ENCODE data around the gene NXF1.
"Not testable (repeated sequence)": the region's sequence is repeated elsewhere in the genome, so short reads cannot be mapped to it uniquely, and the experiment has no call there.

The NXF1 gene

GRCh38 chr11:62787005-62787759 lies 18.1 kb downstream of the NXF1 start, which contains the start of gene TMEM179B:
Gene TMEM179B, plus strand, starts transcription at chr11:62787402. Its CDS starts 30 bp downstream, at chr11:62787432.
- DNase-seq = peak; percentile 92 to 95

DNA sequence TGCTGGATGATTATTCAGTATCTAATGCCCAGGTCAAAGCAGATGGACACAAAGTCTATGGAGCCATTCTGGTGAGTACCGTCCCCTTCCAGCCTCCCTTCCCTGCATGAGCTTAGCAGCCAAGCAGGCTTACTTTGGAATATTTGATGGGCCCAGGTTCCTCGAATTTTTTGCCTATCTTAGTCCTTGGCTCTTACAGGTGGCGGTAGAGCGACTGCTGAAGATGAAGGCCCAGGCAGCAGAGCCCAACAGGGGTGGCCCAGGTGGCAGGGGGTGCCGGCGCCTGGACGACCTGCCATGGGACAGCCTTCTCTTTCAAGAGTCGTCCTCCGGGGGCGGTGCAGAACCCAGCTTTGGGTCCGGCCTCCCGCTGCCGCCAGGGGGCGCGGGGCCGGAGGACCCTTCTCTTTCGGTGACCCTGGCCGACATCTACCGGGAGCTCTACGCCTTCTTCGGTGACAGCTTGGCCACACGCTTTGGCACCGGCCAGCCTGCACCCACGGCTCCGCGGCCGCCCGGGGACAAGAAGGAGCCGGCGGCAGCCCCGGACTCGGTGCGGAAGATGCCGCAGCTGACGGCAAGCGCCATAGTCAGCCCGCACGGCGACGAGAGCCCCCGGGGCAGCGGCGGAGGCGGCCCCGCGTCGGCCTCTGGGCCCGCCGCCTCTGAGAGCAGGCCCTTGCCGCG lies 18.8 kb downstream of the NXF1 start:
- peak; percentile 62 to 79 for DNase-seq

- DNase-seq = no peak
Measured at GRCh38 chr11:62782753-62783152, 22.5 kb downstream of the NXF1 start.

- DNase-seq = no peak
Measured at GRCh38 chr11:62778441-62778840, 26.8 kb downstream of the NXF1 start.

DNA sequence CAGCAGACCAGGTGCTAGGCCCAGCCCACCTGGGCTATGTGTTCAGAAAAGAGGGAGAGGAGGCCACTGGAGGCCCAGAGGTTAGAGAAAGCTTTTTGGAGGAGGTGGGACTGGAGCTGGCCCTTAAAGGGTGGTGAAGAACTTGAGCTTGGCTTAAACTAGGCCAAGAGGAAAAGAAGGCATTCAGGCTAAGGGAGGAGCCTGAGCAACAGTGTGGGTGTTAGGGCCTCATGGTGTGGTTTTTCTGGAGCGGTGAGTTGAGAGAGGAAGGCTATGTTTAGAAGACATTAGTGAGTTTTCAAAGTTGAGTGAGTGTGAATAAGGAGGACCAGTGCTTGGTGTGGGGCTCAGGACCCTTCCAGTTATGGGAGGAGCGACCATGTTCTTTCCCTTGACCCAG lies 27.9 kb downstream of the NXF1 start:
- no peak for DNase-seq

DNA sequence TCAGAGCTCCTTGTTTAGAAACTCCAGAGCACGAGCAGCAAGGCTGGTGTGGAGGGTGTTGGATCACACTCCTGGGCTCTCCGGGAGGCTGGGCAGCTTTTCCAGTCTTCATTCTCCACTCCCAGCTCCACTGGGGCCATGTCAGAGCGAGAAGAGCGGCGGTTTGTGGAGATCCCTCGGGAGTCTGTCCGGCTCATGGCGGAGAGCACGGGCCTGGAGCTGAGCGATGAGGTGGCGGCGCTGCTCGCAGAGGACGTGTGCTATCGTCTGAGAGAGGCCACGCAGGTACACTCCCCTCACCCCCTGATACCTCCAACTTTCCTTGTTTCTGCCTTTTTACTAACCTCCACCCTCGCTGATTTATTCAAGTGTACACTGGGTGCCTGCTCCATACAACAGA lies 29.6 kb downstream of the NXF1 start:
- no peak for DNase-seq

DNA sequence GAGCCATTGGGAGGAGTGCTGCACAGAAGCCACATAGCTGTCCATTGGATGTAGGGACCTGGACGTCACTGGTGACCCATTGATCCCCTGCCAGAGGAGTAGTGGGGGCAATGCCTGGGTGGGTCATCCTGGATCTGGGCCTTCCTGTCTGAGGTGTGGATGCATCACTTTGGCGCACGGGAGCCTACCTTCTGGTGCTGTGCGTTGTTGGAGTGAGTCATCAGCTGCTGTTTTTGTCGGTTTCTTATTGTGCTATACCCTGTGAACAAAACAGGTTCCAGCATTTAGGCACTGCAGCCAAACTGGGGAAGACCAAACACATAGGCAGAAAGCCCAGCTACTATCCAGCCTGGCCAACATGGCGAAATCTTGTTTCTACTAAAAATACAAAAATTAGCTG lies 30.8 kb downstream of the NXF1 start:
- no peak for DNase-seq

GRCh38 chr11:62771144-62772021 lies 33.9 kb downstream of the NXF1 start, which contains the start of gene TAF6L:
Gene TAF6L, plus strand, starts transcription at chr11:62771396. Its CDS starts 4,388 bp downstream, at chr11:62775784.
- DNase-seq = peak; percentile 93 to 95

DNA sequence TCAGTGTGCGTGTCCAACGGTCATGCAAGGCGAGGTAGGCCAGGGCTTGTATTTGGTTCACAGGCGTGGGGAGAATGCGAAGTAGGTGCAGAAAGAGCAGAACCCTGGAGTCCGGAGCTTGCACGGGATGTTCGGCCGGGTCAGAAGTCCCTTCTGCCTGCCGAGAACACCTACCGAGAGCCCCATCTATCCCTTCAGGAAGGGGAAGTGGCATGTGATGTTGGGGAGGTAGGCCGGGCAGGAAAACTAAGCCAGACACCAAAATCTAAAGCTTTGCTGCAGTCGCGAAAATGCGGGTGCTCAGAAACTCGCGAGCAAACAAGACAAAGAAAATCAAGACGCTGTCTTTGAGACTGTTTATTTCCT lies 34.5 kb downstream of the NXF1 start:
- DNase-seq = no peak

DNA sequence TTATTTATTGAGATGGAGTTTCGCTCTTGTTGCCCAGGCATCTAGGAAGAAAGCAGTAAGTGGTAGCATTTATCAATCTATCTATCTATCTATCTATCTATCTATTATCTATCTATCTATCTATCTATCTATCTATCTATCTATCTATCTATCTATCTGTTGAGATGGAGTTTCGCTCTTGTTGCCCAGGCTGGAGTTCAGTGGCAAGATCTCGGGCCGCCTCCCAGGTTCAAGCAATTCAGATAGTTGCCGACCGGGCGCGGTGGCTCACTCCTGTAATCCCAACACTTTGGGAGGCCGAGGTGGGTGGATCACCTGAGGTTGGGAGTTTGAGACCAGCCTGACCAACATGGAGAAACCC lies 44.4 kb downstream of the NXF1 start:
- not testable (repeated sequence) for DNase-seq

GRCh38 chr11:62757846-62758788 lies 47.1 kb downstream of the NXF1 start:
- no peak for DNase-seq

GRCh38 chr11:62755086-62755615 lies 50.1 kb downstream of the NXF1 start:
- no peak for DNase-seq

DNA sequence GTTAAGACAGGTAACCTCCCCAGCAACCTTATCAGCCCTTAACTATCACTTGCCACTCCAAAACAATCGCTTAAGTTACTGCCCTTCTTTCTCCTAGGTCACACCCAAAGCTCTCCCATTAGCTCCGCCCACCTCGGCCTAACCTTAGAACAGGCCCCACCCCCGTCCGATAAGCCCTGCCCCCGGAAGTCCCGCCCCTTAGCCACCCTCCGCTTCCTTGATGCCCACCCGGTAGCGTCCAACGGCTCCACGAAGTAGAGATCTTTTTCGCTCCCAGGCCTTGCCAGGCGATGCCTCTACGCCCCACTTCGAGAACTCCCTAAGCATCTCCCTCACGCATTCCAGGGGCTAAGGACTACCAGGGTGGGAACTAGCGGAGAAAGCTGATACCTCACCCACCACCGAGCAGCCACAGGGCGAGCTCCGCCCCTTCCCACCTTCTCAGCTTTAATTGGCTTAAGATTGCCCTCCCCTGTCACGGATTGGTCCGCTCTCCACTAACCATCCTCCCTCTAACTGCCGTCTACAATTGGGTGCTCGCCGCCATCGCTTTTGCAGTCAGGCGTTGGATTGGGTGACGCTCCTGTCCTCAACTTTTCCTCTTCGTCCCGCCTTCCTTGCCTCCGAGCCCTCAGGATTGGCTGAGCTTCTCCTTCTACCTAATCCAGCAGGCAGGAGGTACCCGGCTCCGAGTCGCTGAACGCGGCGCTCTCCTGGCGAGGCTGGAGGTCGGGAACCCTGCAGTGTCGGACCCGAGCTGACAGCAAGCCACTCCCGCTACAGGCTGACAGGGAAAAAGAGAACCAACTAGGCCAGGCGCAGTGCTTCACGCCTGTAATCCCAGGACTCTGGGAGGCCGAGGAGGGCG lies 51.3 kb downstream of the NXF1 start, which contains the start of gene ZBTB3:
TSS of gene ZBTB3 (minus strand) at position 425 of the 868 bp plus-strand sequence. CDS start 496 bp downstream, outside the sequence.
- DNase-seq = peak; percentile 97 to 100

- no peak for DNase-seq
Measured at GRCh38 chr11:62752994-62753735, 52.1 kb downstream of the NXF1 start.

DNA sequence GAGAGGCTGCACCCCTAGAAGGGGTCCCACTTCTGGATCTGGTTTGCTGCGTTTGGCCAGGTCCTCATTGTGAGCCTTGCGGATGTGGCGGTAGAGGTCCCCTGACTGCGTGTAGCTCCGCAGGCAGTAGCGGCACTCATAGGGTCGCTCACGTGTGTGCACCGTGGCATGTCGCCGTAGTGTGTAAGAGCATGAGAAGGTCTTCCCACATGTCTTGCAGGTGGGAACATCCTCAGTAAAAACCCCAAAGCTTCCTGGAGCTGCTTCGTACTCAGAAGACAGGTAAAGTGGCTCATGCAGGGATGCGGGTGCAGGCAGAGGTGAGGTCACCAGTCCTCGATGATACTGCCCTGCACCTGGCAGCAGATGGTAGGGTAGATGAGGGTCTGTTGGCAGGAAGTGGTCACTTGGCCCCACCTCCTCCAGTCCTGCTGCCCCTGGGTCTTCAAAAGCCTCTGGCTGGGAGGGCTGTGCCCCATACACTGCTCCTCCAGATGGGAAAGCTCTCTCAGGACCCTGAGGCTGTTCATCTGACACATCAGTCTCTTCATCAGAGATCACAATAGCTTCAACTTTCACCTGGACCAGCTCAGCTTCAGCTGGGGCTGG lies 53.0 kb downstream of the NXF1 start:
- DNase-seq = no peak

- DNase-seq = not testable (repeated sequence)
Measured at GRCh38 chr11:62749931-62750330, 55.3 kb downstream of the NXF1 start.

GRCh38 chr11:62747475-62748160 lies 57.6 kb downstream of the NXF1 start:
- no peak for DNase-seq

All from SW 1271 (cell line).